Measurements from ENCODE around the gene KBTBD12. TPM values are rescaled to one million over a fixed set of nuclear protein-coding genes. Genes with fewer than 3 reads are reported as not detected.
A peak's percentile ranks its signal among the peaks of the same experiment; 100 is the strongest.

Gene KBTBD12
- total and polyA plus RNA-seq, 2 of the 13 experiments (the other 11 are each of a cell fraction or from before 2014, with no cell fraction given): not detected

DNA sequence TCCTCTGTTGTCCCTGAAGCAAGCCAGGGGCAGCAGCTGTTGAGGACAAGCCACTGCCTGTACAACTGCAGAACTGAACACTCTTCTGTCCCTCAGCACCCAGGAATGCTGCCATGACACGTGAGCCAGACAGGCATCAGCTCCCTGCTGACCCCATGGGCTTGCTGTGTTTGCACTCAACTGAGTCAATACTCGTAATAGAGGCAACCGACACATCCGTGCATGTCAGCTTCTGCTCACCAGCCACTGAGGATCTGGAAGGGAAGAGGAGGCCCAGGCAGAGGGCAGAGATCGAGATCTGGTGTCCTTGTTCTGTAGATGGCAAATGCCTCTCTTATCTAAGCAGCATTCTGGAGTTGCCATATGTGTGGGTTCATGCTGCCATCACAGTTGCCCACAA, 82.9 kb downstream of the KBTBD12 start (continued):
- TF ChIP-seq EP300 (IDR thresholded peaks at IDR 0.05; ENCODE audit: low read depth in 2 of 2, low read length in 2 of 2): peak in 1 of 2 experiments; percentile 64; a peak in 2 of 4 replicates
- peak; percentile 84 for TF ChIP-seq EP300 (CRISPR knock-in tag; IDR thresholded peaks at IDR 0.05; ENCODE audit: borderline replicate concordance)
- TF ChIP-seq, protein P1, sequence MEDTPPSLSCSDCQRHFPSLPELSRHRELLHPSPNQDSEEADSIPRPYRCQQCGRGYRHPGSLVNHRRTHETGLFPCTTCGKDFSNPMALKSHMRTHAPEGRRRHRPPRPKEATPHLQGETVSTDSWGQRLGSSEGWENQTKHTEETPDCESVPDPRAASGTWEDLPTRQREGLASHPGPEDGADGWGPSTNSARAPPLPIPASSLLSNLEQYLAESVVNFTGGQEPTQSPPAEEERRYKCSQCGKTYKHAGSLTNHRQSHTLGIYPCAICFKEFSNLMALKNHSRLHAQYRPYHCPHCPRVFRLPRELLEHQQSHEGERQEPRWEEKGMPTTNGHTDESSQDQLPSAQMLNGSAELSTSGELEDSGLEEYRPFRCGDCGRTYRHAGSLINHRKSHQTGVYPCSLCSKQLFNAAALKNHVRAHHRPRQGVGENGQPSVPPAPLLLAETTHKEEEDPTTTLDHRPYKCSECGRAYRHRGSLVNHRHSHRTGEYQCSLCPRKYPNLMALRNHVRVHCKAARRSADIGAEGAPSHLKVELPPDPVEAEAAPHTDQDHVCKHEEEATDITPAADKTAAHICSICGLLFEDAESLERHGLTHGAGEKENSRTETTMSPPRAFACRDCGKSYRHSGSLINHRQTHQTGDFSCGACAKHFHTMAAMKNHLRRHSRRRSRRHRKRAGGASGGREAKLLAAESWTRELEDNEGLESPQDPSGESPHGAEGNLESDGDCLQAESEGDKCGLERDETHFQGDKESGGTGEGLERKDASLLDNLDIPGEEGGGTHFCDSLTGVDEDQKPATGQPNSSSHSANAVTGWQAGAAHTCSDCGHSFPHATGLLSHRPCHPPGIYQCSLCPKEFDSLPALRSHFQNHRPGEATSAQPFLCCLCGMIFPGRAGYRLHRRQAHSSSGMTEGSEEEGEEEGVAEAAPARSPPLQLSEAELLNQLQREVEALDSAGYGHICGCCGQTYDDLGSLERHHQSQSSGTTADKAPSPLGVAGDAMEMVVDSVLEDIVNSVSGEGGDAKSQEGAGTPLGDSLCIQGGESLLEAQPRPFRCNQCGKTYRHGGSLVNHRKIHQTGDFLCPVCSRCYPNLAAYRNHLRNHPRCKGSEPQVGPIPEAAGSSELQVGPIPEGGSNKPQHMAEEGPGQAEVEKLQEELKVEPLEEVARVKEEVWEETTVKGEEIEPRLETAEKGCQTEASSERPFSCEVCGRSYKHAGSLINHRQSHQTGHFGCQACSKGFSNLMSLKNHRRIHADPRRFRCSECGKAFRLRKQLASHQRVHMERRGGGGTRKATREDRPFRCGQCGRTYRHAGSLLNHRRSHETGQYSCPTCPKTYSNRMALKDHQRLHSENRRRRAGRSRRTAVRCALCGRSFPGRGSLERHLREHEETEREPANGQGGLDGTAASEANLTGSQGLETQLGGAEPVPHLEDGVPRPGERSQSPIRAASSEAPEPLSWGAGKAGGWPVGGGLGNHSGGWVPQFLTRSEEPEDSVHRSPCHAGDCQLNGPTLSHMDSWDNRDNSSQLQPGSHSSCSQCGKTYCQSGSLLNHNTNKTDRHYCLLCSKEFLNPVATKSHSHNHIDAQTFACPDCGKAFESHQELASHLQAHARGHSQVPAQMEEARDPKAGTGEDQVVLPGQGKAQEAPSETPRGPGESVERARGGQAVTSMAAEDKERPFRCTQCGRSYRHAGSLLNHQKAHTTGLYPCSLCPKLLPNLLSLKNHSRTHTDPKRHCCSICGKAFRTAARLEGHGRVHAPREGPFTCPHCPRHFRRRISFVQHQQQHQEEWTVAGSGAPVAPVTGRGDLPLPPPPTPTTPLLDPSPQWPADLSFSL (CRISPR knock-in tag; IDR thresholded peaks at IDR 0.05): peak; percentile 36; the same call in 1 of the 2 replicates
- TF ChIP-seq SALL1 (CRISPR knock-in tag; IDR thresholded peaks at IDR 0.05): peak; percentile 98
- peak; percentile 73 for TF ChIP-seq CBX1 (IDR thresholded peaks at IDR 0.05; ENCODE audit: low read depth)
- no peak for TF ChIP-seq ZNF468 (CRISPR knock-in tag; IDR thresholded peaks at IDR 0.05)
- TF ChIP-seq ZNF564 (CRISPR knock-in tag; IDR thresholded peaks at IDR 0.05): no peak
- peak; percentile 56; the same call in 1 of the 2 replicates for TF ChIP-seq KAT8 (CRISPR knock-in tag; IDR thresholded peaks at IDR 0.05)
- peak; percentile 72; the same call in 1 of the 2 replicates for TF ChIP-seq GZF1 (CRISPR knock-in tag; IDR thresholded peaks at IDR 0.05)
- TF ChIP-seq, protein P2, sequence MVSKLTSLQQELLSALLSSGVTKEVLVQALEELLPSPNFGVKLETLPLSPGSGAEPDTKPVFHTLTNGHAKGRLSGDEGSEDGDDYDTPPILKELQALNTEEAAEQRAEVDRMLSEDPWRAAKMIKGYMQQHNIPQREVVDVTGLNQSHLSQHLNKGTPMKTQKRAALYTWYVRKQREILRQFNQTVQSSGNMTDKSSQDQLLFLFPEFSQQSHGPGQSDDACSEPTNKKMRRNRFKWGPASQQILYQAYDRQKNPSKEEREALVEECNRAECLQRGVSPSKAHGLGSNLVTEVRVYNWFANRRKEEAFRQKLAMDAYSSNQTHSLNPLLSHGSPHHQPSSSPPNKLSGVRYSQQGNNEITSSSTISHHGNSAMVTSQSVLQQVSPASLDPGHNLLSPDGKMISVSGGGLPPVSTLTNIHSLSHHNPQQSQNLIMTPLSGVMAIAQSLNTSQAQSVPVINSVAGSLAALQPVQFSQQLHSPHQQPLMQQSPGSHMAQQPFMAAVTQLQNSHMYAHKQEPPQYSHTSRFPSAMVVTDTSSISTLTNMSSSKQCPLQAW (CRISPR knock-in tag; IDR thresholded peaks at IDR 0.05): peak; percentile 79
- TF ChIP-seq RNF2 (conservative IDR thresholded peaks at IDR 0.05; ENCODE audit: low read depth): peak; percentile 73
- TF ChIP-seq ISX (CRISPR knock-in tag; conservative IDR thresholded peaks at IDR 0.05): no peak
- no peak for TF ChIP-seq ZNF678 (CRISPR knock-in tag; IDR thresholded peaks at IDR 0.05)
- no peak for TF ChIP-seq MAZ (IDR thresholded peaks at IDR 0.05; ENCODE audit: borderline replicate concordance, low read depth, low read length)
- TF ChIP-seq MAZ (CRISPR knock-in tag; IDR thresholded peaks at IDR 0.05; ENCODE audit: low read depth): 0 out of 2 replicates have a peak, but pooled peaks have one; percentile 18
- TF ChIP-seq CREB1 (IDR thresholded peaks at IDR 0.05): peak; percentile 59; the same call in 1 of the 2 replicates
- no peak for TF ChIP-seq CREB1 (CRISPR knock-in tag; IDR thresholded peaks at IDR 0.05)
- TF ChIP-seq, protein P3, sequence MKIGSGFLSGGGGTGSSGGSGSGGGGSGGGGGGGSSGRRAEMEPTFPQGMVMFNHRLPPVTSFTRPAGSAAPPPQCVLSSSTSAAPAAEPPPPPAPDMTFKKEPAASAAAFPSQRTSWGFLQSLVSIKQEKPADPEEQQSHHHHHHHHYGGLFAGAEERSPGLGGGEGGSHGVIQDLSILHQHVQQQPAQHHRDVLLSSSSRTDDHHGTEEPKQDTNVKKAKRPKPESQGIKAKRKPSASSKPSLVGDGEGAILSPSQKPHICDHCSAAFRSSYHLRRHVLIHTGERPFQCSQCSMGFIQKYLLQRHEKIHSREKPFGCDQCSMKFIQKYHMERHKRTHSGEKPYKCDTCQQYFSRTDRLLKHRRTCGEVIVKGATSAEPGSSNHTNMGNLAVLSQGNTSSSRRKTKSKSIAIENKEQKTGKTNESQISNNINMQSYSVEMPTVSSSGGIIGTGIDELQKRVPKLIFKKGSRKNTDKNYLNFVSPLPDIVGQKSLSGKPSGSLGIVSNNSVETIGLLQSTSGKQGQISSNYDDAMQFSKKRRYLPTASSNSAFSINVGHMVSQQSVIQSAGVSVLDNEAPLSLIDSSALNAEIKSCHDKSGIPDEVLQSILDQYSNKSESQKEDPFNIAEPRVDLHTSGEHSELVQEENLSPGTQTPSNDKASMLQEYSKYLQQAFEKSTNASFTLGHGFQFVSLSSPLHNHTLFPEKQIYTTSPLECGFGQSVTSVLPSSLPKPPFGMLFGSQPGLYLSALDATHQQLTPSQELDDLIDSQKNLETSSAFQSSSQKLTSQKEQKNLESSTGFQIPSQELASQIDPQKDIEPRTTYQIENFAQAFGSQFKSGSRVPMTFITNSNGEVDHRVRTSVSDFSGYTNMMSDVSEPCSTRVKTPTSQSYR (CRISPR knock-in tag; IDR thresholded peaks at IDR 0.05; ENCODE audit: borderline replicate concordance): peak; percentile 38; the same call in 1 of the 2 replicates

Data from HepG2 (cell line).